HG03060 (cell line): ENCODE measurements around the gene JARID2.
"Not testable (repeated sequence)": the region's sequence is repeated elsewhere in the genome, so short reads cannot be mapped to it uniquely, and the experiment has no call there.

ENCODE experiments used
- ATAC-seq: cut with Tn5 transposase; IDR thresholded peaks from one replicate; pipeline ENCODE4 v1.9.1; 2021; ENCODE audit warnings: low read depth, moderate number of reproducible peaks; ENCODE audit not compliant: unreplicated experiment

JARID2 gene

DNA sequence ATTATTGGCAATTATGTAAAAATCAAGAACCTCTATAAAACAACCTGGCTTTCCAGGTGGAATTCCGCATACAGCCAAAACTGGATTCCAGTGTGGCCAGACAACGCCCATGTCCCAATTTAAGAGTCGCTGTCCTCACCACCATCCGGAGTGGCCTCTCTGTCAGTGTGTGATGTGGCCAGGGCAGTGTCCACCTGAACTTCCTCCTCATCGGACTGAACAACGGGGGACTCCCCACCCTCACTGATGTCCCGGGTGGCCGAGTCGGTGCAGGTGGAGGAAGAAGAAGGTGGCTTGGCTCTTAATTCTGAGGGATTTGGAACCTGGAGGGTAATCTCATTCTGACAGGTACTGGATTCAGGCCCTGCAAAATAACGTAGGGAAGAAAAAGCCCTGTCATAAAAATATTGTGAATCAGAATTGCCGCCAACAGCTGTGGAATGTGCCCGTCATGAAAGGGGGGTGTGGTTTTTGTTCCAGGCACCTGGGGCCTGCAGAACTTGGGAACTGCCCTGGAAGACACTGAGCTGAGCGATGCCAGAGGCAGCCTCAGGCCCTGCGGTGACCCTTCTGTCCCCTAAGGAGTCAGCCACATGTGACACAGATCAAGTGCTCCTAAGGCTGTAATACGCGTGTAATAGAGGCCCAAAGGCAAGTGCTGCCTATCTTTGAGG is 277.1 kb downstream of the JARID2 start:
- no peak for ATAC-seq

DNA sequence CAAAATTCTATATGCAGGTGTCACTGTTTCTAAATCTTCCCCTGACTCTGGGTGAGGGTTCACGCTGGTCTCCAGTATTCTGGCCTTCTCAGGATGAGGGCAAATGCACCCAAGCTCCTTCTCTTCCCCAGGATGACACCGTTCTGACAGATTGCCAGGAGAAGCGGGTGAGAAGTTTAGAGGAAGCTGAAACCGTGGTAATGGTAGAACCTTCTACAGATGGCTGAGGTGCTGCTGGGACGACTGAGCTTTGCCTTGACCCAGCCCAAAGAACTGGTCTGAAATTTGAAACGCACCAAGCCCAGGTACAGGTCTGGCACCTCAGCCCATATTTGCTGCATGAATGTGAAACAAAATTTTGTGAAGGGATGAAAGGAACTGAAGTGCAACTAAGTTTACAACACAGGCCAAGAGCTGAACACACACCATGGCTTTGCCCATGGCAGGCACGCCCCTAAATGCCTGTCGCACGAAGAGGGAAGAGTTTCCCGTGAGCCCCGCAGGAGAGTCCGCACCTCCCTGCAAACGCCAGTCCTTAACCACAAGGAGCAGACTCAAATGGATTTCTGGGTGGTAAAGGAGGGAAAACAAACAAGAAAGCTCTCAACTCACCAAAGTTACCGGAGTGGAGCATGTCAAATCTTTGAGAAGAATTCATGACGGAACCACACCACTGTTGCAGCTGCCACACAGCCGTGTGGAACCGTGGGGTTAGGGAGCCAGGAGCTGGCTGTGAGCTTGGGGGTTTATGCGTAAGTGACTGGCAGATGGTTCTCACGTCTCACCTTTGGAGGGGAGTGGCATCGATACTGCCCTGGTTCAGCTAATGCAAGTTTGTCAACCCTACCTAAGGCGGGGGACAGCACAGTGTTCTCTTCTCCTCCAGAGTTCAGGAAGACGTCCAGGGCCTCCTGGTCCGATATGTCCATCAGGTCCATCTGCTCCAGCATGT is 278.1 kb downstream of the JARID2 start:
- ATAC-seq: no peak

DNA sequence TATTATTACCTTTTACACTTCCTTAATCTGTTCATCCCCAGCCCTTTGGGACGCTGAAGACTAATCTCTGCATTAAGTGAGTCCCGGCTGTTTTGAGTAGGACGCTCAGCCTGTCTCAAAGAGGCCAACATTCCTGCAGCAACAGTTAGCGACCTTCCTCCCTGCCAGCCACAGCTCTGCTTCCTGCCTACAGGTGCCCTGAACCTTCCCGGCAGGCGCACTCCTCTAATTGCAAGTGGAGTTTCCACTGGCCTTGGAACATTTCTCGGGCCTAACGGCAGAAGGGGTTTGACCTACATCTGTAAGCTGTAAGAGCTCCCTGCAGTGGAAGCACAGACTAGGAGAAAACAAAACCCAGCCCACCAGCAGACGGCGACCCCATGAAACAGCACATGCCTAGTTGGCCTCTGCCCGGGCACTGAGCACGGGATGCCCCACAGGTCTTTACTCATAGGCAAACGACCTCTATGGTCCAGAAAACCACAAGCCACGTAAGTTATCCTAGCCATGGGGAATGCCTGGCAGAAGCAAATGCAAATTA is 279.1 kb downstream of the JARID2 start:
- no peak for ATAC-seq

DNA sequence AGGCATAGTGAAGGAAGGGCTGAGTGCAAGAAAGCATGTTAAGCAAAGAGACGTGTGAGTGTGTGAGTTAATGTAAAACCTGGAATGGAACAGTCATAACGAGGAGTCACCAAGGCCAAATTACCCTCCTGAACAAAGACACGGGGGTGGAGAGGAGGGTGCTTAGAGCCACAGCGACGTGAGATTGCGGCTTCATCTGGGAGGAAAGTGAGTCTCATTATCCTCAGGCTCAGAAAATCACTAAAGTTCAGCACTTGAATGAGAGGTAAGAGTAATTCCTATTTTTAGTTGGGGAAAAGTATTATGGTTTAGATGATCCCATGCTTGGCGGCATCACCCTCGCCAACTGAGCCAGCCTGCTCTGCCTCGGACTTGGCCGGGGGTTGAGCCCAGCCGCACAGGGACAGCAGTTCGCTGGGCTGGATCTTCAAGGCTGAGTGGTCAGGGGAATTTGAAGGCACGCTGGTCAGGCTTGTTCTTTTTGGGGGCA is 280.4 kb downstream of the JARID2 start:
- no peak for ATAC-seq

DNA sequence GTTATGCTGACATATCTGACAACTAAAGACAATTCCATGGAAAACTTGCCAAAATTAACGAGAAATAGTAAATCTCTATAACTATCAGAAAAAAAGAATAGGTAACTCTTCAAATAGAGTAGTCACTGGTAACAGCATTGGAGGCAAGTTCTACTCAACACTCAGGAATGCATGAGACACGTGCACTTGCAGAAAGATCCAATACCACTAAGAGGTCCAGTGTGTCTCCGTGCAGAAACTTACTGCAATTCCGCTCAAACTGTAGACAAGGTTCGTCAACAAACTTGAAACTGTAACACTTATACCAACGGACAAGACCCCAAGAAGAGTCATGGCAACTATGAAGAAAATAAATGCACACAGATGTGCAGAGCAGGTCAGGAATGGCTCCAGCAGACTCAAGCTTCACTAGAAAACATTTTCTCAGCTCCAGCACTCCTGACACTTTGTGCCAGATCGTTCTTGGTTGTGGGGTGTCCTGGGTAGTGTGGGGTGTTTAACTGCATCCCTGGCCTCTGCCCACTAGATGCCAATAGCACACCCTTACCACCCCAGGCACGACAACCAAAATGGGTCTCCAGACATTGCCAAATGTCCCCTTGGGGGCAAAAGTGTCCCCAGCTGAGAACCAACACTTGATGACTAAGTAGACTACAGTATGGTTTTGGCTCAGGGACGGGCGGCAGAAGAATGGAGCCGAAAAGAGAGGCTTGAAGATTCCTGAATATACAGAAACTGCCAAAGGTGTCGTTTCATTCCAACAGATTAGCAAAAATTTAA is 282.2 kb downstream of the JARID2 start:
- no peak for ATAC-seq

DNA sequence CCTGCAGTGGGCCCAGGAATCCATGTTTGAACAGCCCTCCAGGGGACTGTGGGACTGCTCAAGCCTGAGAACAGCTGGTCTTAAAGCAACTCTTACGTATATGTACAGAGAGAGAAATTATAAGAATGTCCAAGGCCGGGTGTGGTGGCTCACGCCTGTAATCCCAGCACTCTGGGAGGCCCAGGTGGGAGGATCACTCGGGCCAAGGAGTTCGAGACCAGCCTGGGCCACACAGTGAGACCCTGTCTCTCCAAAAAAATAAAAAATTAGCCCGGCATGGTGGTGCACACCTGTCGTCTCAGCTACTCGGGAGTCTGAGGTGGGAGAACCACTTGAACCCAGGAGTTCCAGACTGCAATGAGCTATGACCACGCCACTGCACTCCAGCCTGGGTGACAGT is 283.0 kb downstream of the JARID2 start:
- no peak for ATAC-seq

DNA sequence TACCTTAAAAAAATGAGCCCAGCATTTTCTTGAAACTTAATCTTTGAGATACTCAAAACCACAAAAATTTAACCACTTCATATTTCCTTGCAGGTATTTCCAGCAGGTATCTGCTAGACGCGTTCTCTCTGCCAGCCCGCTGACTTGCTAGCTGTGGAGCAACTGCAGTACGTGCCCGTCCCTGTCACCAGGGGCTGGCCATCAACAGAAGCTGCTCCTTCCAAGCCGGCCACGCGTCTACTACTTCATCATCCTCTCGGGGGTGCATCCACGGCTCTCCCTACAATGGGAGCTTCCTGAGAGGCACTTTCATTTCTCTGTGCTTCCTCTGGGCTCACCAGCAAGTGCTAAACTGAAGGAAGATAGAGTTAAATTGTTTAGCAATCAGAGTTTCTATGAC is 284.5 kb downstream of the JARID2 start:
- ATAC-seq: no peak

DNA sequence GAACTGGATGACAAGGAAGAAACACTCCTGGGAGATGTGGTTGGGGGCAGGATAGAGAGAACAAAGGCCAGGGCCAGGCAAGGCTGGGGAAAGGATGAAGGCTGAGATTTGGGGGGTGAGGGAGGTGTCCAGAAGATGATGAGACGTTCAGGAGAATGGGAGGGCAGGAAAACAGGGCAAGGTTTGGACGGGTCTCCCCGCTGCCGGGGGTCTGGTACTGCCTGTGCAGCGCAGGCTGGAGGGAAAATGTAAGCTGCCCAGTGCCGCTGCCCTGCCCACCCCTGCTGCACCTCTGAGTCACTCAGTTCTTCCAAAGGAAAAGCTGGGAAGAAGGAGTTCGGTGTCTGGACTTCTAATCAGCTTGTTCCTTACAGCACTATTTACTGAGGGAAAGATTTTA is 286.1 kb downstream of the JARID2 start:
- no peak for ATAC-seq

DNA sequence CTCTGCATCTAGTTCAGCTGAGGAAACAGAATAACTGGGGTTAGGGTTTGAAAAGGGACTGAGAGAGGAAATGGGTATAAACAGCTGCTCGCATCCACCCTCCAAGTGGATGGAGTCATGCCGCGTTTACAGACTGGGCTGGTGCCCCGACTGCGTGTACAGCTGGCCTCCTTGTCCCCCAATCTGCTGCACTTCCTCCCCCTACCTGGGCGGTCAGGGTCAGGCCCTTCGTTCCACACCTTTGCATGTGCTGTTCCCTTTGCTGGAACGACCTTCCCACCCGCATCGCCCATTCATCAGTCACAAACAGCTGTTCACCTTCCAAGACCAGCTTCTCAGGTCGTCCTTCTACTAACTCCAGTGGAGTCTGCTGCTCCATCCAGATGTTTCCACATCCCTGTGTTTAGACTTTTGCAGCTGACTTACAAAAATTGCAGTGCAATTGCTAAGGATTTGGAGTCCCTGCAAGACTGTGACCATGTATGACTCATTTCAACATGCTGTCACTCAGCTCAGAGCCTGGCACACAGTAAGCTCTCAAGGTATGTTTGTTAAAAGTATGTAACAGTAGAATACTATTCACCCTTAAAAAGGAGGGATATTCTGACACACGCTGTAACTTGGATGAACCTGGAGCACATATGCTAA is 287.6 kb downstream of the JARID2 start:
- ATAC-seq: no peak

DNA sequence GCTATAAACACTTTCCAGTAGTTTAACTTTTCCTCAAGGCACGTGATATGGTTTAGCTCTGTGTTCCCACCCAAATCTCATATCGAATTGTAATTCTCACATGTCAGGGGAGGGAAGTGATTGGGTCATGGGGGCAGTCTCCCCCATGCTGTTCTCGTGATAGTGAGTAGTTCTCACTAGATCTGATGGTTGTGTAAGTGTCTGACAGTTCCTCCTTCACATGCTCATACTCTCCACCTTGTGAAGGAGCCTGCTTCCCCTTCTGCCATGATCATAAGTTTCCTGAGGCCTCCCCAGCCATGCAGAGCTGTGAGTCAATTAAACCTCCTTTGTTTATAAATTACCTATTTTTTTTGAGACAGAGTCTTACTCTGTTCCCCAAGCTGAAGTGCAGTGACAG is 289.1 kb downstream of the JARID2 start:
- ATAC-seq: no peak

DNA sequence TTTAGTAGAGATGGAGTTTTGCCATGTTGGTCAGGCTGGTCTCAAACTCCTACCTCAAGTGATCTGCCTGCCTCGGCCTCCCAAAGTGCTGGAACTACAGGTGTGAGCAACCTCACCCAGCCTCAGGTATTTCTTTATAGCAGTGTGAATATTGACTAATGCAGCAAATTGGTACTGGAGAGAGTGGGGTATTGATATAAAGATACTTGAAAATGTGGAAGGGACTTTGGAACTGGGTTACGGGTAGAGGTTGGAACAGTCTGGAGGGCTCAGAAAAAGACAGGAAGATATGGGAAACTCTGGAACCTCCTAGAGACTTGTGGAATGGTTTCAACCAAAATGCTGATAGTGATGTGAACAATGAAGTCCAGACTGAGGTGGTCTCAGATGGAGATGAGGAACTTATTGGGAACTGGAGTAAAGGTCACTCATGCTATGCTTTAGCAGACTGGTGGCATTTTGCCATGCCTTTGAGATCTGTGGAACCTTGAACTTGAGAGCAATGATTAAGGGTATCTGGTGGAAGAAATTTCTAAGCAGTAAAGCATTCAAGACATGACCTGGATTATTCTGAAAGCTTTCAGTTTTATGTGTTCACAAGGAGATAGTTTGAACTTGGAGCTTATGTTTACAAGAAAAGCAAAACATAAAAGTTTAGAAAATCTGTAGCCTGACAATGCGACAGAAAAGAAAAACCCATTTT is 289.8 kb downstream of the JARID2 start:
- no peak for ATAC-seq

DNA sequence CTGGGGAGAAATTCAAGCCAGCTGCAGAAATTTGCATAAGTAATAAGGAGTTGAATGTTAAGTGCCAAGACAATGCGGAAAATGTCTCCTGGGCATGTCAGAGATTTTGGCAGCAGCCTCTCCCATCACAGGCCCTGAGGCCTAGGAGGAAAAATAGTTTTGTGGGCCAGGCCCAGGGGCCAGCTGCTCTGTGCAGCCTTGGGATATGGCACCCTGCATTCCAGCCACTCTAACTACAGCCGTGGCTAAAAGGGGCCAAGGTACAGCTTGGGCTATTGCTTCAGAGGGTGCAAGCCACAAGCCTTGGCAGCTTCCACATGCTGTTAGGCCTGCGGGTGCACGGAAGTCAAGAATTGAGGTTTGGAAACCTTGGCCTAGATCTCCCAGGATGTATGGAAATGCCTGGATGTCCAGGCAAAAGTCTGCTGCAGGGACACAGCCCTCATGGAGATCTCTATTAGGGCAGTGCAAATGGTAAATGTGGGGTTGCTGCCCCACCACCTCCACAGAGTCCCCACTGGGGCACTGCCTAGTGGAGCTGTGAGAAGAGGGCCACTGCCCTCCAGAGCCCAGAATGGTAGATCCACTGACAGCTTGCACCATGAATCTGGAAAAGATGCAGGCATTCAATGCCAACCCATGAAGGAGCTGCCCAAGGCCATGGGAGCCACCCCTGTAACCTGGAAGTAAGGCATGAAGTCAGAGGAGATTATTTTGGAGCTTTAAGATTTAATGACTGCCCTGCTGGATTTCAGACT is 290.5 kb downstream of the JARID2 start:
- no peak for ATAC-seq

DNA sequence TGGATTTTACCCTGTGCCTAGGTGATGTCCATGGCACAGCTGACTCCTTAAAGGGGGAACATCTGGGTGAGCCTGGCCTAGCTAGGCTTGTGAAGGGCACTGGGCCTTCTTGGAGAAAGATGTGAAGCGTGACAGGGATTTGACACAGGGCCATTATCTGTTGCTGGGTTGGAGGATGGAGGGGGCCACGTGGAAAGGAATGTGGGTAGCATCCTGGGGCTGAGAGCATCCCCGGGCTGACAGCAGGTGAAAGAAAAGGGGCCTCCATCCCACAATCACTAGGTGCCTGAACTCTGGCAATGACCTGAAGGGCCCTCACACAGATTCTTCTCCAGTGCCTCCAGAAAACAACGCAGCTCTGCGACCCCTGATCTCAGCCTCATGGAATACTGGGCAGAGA is 292.2 kb downstream of the JARID2 start:
- ATAC-seq: no peak

DNA sequence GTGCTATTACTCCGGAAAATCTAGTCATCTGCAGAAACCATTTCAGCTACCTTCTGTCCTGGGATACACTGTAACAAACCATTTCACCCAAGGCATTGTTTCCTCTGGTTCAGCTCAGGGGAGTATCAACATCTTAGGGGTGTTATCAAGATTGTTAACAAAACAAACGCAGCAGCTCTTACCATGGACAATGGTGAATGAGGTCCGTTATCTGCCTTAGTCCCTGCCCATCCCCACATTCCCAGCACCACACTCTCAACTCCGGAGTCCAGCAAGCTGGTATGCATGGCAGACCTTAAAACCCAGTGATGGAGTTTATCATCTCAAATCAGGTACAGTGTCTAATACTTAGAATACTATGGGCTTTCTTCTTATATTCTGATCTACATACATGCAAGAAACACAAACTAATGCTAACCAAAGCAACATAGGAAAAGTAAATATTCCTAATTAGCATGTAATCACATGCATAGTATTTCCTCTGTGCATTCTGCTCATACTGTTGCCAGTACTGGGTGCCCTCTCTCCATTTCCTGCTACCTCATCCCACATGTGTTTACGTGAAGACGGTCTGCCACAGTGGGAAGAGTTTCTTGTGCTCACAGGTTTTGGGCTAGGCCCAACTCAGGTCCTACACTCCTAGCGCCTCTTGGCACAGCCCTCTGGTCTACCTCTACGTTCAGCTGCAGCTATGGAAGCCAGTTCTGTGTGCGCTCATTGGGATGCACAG is 293.1 kb downstream of the JARID2 start:
- no peak for ATAC-seq

DNA sequence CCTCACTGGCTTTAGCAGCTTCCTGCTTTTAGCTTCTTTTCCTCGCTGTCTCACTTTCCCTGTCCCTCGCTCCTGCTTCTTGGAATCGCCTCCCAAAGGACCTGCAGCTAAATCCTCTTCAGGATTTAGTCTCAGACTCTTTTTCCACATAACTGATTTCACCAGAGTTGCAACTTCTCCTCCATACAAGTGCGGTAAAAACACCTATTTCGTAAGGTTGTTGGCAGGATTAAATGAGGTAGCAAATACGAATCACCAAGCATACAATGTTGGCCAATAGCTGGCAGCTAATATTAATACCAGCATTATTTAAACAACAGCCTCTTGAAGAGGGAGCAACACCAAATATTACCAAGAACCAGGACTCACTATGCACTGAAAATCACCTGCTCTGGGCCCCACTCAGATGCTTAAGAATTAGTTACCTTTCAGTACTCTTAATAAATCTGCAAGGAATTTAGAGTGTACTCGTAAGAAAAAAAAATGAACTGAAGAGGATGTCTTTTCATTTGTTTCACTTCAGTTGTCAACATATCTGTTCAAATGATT is 293.9 kb downstream of the JARID2 start:
- ATAC-seq: no peak

DNA sequence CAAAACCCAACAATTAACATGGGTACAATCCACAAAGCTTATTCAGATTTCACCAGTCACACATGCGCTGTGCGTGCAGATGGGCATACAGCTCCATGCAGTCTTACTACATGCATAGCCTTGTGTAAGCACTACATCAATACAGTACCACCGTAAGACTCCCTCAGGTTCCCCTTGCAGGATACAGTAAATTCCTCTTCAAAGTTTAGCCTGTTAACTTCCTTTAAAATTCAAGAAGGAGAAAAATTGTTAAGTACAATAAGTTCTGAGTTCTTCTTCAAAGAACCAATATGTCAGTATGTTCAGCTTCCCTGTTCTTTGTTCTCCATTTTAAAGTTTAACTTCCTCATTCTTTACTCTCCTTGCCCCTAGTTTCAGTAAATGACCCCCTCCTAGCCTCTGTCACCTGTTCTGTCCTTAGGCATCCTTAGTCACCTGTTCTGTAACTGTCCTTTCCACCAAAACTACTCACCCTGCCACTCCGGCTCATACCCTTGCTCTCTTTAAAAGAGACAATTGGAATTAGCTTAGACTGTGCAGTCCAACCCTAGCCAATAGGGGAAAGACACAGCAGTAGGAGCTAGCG is 297.6 kb downstream of the JARID2 start:
- ATAC-seq: not testable (repeated sequence)

DNA sequence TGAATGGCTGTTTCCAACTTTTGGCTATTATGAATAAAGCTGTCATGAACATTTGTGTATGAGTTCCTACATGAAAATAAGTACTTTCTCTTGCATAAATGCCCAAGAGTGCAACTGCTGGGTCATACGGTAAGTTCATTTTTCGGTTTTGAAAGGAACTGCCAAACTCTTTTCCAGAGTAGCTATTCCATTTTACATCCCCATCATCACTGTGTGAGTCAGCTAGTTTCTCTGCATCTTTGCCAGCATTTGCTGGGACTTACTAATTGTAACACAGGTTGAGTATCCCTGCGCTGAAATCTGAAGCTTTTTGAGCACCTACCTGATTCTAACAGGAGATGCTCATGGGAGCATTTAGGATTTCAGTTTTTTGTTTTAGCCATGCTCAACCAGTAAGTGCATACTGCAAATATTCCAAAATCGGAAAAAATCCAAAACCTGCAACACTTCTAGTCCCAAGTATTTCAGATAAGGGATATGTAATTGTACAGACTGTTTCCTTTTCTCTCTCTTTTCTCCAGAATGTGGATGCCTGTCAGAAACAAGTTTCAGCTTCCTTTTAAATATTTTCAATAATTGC is 298.5 kb downstream of the JARID2 start:
- ATAC-seq: no peak
